Activated T-cell treated with anti-CD3 and anti-CD28 coated beads, Interleukin-2, amount 50 U/mL, for 4 hours (primary cell): ENCODE measurements around the gene IL17RB. TPM values are rescaled to one million over a fixed set of nuclear protein-coding genes. Genes with fewer than 3 reads are reported as not detected.

ENCODE experiments used
- ATAC-seq, 2 donors: fragments of 200-7000 bp; cut with Tn5 transposase; one replicate each; pipeline ENCODE4 v1.10.0; 2021
- DNase-seq: peaks from one replicate; pipeline ENCODE4 v3.0.0-alpha.2; 2020
- H3K27me3 Mint-ChIP-seq: one replicate; pipeline ENCODE4 v1.8.0; 2021; ENCODE audit warnings: low read depth, mixed read lengths
- H3K36me3 Mint-ChIP-seq: one replicate; pipeline ENCODE4 v1.8.0; 2022; ENCODE audit warnings: mixed read lengths; ENCODE audit not compliant: insufficient read depth
- H3K4me1 Mint-ChIP-seq: one replicate; pipeline ENCODE4 v1.8.0; 2021; ENCODE audit warnings: low read depth, mixed read lengths
- H3K4me3 Mint-ChIP-seq: one replicate; pipeline ENCODE4 v1.8.0; 2021; ENCODE audit warnings: mild to moderate bottlenecking, moderate library complexity, mixed read lengths
- H3K9me3 Mint-ChIP-seq: one replicate; pipeline ENCODE4 v1.8.0; 2021; ENCODE audit warnings: mixed read lengths
- total RNA-seq, 3 donors: library from RNA; stranded (reverse); gene quantifications; one replicate each; pipeline ENCODE4 v1.2.1, GENCODE V29; 2021

IL17RB gene, protein sequence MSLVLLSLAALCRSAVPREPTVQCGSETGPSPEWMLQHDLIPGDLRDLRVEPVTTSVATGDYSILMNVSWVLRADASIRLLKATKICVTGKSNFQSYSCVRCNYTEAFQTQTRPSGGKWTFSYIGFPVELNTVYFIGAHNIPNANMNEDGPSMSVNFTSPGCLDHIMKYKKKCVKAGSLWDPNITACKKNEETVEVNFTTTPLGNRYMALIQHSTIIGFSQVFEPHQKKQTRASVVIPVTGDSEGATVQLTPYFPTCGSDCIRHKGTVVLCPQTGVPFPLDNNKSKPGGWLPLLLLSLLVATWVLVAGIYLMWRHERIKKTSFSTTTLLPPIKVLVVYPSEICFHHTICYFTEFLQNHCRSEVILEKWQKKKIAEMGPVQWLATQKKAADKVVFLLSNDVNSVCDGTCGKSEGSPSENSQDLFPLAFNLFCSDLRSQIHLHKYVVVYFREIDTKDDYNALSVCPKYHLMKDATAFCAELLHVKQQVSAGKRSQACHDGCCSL
- total RNA-seq, result 1 to 10 TPM in 1 of 3 donors, under 1 TPM in 2; 0.53 to 1.3 (median 0.73) TPM

DNA sequence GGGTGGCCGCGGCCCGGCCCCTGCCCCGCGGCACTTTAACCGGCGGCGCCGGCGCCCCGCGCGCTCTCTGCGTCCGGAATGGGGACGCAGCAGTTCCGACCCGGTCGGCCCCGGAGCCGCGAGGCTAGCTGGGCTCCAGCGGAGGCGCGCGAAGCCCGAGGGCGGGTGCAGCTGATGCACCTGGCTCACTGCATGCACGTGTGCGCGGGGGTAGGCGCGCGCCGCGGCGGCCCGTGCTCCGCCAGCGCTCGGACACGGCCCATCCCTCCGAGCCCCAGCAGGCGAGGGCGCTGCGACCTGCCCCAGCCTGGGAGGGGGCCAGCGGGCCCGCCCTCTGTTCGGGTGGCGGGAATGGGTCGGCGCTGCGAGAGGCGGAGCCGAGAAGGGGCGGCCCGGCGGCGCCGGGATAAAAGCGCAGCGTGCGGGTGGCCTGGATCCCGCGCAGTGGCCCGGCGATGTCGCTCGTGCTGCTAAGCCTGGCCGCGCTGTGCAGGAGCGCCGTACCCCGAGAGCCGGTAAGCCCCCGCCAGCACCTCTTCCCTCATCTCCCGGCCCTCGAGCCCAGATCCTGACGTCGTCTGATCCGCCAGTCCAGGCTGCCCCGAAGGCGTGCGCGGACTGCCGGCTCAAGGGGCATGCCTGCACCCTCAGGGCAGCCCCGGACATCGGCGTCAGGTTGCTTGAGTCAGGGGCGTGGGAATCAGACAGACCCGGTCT, at the start of gene IL17RB, which contains the start of gene CHDH:
TSS of gene IL17RB (plus strand) at position 435 of the 717 bp plus-strand sequence. CDS start at position 456, 21 bp downstream.
TSS of gene CHDH (minus strand) at position 286 of the 717 bp plus-strand sequence. CDS start 22,411 bp downstream, outside the sequence.
- Mint-ChIP-seq H3K27me3 (peaks cover 47% of the 10 kb centered on the region), H3K4me3 (peak within 1 kb of the TSS; percentile 64), H3K4me1 (peaks cover 9% of the 10 kb centered on the region), H3K9me3 (no peaks in the 10 kb centered on the region), H3K36me3 (no peaks in the 10 kb centered on the region)
- peak; percentile 71 to 73 for ATAC-seq
- no peak for DNase-seq

DNA sequence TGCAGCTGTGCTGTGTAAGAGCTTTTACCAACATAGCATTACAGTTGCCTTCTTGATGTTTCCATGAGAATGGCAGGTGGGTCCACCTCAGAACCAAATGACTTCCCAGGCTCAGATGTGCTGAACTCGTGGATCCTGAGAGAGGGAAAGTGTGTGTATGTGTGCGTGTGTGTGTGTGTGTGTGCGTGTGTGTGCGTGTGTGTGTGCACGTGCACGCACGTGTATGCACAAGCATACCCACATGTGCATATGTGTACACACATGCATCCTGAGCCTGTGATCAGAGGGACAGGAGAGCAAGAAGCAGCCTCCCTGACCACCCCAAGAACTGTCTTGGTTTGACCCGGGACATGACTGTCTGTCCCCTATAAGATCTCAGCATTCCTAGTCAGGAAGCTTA, 48.2 kb upstream of the IL17RB start:
- no peak for DNase-seq
- ATAC-seq, result no peak
- no peaks in the 10 kb centered on the region for H3K9me3 Mint-ChIP-seq
- H3K36me3 Mint-ChIP-seq, result no peaks in the 10 kb centered on the region
- H3K4me3 Mint-ChIP-seq, result no peak overlapping the region
- peaks cover 2% of the 10 kb centered on the region for H3K27me3 Mint-ChIP-seq
- H3K4me1 Mint-ChIP-seq, result no peaks in the 10 kb centered on the region

DNA sequence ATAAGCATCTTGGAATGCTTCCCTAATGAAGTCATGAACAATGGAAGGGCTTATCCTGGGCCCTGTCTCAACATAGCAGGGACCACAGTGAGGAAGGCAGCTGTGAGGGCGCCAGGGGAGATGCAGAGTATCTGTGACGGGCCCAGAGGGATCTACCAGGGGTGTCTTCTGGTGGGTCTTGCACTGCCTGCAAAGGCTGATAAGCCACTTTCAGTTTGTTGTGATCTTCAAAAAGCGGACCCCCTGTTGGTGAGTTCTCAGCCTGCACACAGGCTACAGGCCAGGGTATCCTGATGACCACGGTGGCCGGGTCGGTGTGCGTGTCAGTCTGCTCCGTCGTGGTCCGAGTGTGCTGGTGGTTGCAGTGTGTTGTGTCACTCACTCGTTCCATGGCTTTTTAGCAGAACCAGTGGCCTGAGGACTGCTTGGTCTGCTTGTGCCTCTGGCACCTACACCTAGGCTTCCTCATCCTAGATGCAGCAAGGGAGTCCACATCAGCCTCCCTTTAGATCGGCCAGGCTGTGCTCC, 47.0 kb upstream of the IL17RB start:
- ATAC-seq (no peak), DNase-seq (no peak)
- peaks cover 2% of the 10 kb centered on the region for H3K27me3 Mint-ChIP-seq
- no peaks in the 10 kb centered on the region for H3K9me3 Mint-ChIP-seq
- H3K4me3 Mint-ChIP-seq, result no peak overlapping the region
- H3K4me1 Mint-ChIP-seq, result no peaks in the 10 kb centered on the region
- H3K36me3 Mint-ChIP-seq, result no peaks in the 10 kb centered on the region

DNA sequence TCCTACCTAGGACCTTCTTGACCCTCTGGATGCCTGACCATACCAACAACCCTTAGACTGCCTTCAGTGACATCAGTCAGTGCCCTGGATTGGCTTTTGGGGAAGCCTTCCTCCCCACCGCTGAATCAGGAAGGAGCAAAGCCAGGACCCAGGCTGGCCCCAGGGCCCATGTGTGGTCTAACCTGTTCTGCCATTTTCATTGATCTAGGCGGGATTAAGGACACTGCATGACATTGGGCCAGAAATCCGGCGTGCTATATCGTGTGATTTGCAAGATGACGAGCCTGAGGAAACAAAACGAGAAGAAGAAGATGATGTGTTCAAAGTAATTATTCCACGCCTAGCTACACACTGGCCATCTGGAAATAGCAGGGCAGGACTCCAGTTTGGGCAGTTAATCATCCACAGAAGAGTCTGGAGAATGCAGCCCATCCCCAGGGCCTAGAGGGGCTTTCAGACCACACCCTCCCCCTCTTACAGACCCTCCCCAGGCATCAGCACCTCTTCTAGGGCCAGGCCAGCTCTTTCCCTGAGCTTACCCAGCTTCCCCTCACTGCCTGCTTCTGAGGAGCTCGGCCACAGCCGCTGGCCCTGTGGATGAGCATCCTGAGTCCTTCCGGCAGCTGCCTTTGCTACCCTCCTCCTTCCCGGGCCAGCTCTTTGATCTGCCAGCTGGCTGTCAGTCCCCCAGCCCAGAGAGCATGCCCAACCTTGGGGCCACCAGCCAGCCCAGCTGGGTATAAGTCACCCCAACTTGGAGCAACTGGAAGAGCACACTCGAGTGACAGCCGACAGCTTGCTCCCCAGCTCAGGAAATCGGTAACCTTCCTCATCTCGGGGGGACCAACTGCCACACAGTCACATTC, 46.1 kb upstream of the IL17RB start:
- H3K4me1 Mint-ChIP-seq, result no peaks in the 10 kb centered on the region
- no peak overlapping the region for H3K4me3 Mint-ChIP-seq

DNA sequence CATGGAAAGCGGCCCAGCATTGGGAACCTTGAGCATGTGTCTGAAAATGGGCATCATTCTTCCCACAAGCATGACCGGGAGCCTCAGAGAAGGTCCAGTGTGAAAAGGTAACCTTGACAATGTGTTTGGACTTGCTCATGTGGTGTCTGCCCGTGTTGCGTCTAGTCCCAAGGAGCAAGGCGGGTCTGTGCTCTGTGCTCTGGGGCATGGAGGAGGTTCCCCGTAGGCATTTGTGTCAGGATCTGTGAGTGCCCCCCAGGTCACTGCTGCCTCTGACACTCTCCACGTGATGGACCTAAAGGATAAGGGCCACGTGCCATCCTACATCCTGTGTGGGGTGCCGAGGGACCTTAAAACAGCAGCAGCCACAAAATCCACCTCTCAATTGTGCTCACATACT, 45.0 kb upstream of the IL17RB start:
- Mint-ChIP-seq H3K4me1 (no peaks in the 10 kb centered on the region), H3K36me3 (no peaks in the 10 kb centered on the region), H3K9me3 (no peaks in the 10 kb centered on the region), H3K27me3 (no peaks in the 10 kb centered on the region), H3K4me3 (no peak overlapping the region)
- ATAC-seq, result no peak
- DNase-seq, result no peak

More for the DNA sequence above, 46.1 kb upstream of the IL17RB start:
- H3K27me3 Mint-ChIP-seq, result peaks cover 2% of the 10 kb centered on the region
- ATAC-seq (no peak), DNase-seq (no peak)
- H3K9me3 Mint-ChIP-seq, result no peaks in the 10 kb centered on the region
- no peaks in the 10 kb centered on the region for H3K36me3 Mint-ChIP-seq

DNA sequence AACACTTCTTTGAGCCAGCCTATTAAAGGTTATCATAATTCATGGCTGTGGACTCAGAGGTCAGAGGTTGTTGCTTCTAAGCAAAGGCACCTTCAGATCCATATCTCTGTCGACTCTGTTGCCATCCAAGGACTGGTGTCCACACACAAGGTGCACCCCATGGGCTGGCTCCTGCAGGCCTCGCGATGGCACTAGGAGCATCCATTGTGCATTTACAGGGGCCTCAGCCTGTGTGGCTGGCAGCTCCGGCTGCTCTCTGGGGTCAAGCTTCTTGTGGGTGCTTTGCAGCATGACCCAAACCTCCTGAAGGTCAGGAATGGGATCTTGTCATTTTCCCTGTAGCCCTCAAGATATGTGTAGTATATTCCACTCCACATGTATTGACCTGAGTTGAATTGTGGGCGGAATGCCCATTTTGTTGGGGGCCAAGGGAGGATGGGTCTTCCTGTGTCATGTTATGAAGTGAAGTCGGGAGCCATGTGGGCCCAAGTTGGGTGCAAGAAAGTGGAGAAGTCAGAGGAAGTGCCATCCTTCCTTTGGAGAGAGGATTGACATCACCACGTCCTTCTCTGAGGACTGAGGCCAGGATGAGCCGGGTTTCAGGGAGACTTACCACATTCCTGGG, 44.0 kb upstream of the IL17RB start:
- DNase-seq (no peak), ATAC-seq (no peak)
- Mint-ChIP-seq H3K4me1 (no peaks in the 10 kb centered on the region), H3K27me3 (peaks cover 3% of the 10 kb centered on the region), H3K9me3 (no peaks in the 10 kb centered on the region), H3K36me3 (no peaks in the 10 kb centered on the region), H3K4me3 (no peak overlapping the region)

DNA sequence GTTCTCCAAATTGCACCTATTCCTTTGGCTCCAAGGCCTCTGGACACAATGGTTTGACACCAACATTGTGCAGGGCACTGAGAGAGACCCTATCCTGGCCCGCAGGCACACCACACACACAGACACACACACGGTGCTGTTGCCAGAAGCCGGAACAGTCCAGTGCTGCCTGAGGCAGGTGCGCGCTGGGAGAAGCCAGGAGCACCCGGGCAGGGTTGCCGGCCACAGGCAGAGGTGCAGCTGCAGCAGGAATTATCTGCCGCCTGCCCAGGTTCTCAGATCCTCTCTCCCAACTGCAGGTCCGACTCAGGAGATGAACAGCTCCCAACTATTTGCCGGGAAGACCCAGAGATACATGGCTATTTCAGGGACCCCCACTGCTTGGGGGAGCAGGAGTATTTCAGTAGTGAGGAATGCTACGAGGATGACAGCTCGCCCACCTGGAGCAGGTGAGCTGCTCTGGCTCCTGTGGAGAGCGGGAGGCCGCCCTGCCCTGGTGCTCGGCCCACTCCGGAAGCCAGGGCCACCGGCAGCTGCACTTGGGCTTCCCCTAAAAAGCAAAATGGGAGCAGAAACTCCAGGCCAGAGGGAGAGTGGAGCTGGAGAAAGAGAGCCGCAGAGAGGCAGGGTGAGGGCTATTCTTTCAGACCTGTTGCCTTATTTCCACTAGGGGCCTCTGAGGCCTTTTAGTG, 43.1 kb upstream of the IL17RB start:
- no peak for DNase-seq
- Mint-ChIP-seq H3K9me3 (no peaks in the 10 kb centered on the region), H3K27me3 (peaks cover 3% of the 10 kb centered on the region), H3K4me3 (no peak overlapping the region), H3K4me1 (no peaks in the 10 kb centered on the region), H3K36me3 (no peaks in the 10 kb centered on the region)
- no peak for ATAC-seq

DNA sequence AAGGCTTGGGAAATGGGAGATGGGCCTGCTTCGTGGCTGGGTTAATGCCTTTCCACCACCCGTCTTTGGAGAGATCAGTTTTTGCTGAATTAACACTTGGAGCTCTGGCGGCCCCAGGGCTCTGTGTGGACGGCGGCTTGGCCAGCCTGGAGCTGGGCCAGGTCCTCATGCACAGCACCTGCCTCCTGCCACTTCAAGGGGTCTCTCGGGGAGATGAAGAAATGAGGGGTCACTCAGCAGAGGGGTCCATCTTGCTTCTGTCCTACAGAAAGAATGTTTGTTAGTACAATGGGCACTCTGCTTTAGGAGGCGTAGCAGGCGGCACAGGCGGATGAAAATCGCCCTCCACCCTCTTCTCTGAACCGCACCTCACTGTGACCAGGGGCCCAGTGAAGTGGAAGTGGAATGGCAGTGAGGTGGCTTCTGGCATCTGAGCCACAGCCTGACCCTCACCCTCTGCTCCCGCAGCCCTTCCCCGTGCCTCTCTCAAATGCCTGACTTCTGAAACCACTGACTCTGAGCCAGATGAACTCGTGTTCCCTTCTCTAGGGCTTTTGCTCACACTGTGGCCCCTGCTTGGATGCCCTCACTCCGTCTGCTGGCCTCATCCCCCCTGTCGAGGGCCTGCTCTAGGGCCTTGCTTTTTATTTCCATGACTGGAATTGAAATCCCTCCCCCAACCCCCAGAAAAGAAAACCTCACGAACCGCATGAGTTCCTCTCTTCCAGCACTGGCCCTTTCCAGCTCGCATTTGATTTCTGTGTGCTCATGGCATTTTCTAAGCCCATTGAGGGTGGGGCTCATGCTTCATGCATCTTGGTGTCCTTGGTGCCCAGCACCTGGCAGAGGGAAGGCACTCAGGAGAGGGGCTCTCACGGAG, 42.3 kb upstream of the IL17RB start:
- H3K36me3 Mint-ChIP-seq, result no peaks in the 10 kb centered on the region
- no peaks in the 10 kb centered on the region for H3K4me1 Mint-ChIP-seq
- peaks cover 3% of the 10 kb centered on the region for H3K27me3 Mint-ChIP-seq
- H3K9me3 Mint-ChIP-seq, result no peaks in the 10 kb centered on the region
- ATAC-seq (no peak), DNase-seq (no peak)
- no peak overlapping the region for H3K4me3 Mint-ChIP-seq

DNA sequence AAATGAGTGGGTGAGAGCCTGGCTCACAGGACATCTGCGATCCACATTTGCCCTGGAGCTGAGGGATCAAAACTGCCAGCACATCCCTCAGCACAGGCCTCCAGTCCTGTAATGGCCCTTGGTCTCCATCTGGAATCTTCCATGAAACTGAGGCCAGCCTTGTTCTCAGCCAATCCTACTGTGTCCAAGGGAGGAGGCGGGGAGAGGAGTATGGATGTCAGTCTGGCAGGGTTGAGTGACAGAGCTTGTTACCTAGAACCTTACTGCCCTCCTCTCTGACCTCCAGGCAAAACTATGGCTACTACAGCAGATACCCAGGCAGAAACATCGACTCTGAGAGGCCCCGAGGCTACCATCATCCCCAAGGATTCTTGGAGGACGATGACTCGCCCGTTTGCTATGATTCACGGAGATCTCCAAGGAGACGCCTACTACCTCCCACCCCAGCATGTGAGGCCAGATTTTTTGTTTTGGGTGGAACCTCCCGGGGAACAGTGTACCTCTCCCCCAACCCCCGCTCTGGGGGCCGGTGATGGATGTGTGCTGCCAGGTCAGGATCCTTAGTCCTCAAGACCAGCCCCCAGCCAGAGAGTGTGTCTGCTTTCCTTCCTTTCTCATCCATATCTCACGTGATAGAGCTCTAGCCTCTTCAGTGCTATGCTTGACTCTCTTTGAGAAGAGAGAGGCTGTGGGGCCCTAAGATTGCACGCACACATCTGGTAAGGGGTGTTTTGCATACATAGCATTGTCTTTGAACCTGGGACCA, 41.5 kb upstream of the IL17RB start:
- Mint-ChIP-seq H3K4me1 (no peaks in the 10 kb centered on the region), H3K27me3 (peaks cover 3% of the 10 kb centered on the region), H3K36me3 (no peaks in the 10 kb centered on the region), H3K9me3 (no peaks in the 10 kb centered on the region), H3K4me3 (no peak overlapping the region)
- ATAC-seq (peak in 1 of 2 donors; percentile 4), DNase-seq (no peak)

DNA sequence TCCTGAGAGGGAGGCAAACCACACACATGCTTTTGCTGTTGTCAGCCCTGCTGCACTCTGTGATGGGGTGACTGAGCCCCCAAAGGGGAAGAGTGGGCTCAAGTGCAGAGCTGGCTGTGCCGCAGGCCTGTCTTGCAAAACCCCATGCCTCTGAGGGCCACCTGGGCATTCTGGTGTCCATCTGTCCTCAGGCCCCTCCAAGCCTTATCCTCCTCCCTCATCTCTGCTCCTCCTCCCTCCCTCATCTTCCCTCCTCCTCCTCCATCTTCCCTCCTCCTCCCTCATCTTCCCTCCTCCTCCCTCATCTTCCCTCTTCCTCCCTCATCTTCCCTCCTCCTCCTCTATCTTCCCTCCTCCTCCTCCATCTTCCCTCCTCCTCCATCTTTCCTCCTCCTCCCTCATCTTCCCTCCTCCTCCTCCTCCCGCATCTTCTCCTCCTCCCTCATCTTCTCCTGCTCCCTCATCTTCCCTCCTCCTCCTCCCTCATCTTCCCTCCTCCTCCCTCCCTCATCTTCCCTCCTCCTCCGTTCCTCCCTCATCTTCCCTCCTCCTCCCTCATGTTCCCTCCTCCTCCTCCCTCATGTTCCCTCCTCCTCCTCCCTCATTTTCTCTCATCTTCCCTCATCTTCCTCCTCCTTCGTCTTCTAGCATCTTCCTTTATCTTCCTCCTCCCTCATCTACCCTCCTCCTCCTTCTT, 40.8 kb upstream of the IL17RB start:
- H3K4me1 Mint-ChIP-seq, result no peaks in the 10 kb centered on the region
- H3K9me3 Mint-ChIP-seq, result no peaks in the 10 kb centered on the region
- H3K4me3 Mint-ChIP-seq, result no peak overlapping the region
- no peak for ATAC-seq
- H3K27me3 Mint-ChIP-seq, result peaks cover 3% of the 10 kb centered on the region
- no peak for DNase-seq
- no peaks in the 10 kb centered on the region for H3K36me3 Mint-ChIP-seq
